LNCAP (cell line): ENCODE results near the gene CRIP3.

Experiments used
- TF ChIP-seq, protein P1 (sequence below): fragments of 450-650 bp; IDR thresholded peaks from 2 replicates; pipeline ENCODE4 v1.5.1; 2017; ENCODE audit warnings: mild to moderate bottlenecking

The CRIP3 gene

DNA sequence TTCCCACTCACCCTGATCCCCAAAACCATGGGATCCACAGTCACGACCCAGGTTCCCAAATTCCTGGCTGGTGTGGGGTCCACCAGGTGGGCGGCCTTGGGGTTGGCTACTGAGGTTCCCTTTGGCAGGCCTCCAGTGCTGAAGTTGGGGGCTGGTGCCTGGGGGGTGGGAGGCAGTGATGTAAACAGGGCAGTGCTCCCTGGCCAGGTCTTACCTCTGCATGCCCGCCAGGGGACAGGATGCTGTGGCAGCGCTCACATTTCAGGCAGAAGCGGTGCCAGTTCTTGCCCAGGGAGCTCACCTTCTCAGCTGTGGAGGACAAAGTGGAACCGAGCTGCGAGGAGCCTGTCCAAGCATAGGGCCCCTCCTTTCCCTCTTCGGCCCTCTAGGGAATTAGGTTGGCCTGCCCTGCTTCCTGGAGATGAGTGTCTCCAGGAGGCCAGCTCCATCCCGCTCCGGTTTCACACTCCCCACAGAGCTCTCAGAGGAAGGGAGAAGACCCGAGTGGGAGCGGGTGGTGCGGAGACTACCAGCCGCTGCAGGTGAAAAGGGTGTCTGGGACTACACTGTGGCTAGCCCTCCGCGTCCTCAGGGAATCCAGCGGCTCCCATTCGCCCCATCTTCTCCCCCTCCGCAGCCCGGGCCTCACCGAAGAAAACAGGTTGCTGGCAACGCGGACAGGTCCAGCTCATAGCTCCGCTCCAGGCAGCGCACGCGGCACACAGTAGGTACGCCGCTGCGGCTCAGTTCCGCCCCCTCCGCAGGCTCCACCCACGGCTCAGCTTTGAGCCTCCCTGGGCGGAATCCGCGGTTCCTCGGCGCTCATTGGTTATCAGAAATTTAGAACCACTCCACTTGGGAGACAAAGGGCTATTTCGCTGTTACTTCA is at the start of gene CRIP3:
Gene CRIP3 (minus strand): TSS at position 726 of the 889 bp plus-strand sequence. CDS start 34 bp downstream, at position 692.
- TF ChIP-seq, protein P1, sequence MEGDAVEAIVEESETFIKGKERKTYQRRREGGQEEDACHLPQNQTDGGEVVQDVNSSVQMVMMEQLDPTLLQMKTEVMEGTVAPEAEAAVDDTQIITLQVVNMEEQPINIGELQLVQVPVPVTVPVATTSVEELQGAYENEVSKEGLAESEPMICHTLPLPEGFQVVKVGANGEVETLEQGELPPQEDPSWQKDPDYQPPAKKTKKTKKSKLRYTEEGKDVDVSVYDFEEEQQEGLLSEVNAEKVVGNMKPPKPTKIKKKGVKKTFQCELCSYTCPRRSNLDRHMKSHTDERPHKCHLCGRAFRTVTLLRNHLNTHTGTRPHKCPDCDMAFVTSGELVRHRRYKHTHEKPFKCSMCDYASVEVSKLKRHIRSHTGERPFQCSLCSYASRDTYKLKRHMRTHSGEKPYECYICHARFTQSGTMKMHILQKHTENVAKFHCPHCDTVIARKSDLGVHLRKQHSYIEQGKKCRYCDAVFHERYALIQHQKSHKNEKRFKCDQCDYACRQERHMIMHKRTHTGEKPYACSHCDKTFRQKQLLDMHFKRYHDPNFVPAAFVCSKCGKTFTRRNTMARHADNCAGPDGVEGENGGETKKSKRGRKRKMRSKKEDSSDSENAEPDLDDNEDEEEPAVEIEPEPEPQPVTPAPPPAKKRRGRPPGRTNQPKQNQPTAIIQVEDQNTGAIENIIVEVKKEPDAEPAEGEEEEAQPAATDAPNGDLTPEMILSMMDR, result no peak

DNA sequence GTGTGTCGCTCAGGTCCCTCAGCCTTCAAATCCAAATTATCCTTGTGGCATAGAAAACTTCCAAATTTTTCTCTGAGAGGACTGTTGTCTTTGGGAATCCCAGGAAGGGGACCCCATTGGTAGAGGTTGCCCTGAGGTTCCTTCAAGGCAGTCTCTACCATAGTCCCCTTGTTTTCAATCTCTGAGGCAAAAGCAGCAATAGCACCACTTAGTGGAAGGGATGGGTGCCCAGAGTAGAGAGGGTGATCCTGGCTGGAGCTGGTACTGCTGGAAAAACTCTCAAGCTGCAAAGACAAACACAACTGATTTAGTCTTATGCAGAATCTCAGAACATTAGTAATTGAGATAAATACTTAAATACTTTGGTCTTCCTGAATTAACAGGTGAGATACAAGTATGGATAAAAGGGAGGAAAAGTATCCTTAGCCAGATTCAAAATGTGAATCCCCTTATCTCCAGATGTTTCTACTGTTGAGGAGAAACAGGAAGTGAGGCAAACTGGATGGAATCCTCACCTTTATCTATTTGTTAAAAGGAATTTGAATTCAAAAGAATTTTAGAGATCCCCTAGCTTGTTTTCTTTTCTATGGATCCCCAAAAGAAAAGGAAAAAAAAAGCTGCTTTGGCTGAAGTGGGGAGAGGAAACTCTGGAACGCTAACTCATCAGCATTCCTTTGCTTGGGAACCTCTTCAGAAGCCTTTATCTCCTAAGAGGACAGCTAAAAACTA is 47.4 kb upstream of the CRIP3 start:
- TF ChIP-seq, protein P1, result no peak; the same call in 1 of the 2 replicates

DNA sequence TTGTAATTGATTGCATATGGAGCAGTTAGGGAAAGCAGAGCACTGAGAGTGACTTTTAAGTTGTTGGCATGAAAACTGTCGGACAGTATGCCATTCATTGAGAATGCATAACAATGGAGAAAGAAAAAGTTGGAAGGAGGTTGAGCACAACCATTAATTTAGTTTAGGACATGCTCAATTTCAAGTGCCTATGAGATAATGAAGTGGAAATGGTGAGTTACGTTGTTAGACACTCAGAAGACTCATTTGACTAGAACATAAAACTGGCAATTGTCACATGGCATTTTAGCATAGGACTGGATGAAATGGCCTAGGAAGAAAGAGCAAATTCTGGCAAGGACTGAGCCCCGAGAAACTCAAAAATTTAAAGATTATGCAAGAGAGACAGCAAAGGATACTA is 38.8 kb upstream of the CRIP3 start:
- TF ChIP-seq, protein P1, result no peak

DNA sequence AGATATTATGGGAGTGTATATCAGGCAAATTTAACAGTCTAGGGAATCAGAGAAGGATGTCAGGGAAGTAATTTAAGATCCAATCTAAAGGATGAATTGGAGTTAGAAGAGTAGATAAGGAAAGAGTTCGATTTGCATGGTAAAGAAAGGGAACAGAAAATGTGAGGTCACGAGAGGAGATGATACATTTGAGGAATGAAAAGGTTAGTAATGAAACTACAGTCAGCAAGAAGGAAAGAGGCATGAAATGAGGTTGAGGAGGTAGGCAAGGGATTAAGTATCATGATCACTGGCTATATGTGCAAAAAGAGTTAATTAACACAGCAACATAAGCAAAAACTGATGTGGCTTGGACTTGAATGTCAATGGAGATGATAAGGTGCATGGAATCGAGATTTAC is 38.4 kb upstream of the CRIP3 start:
- TF ChIP-seq, protein P1, result no peak

DNA sequence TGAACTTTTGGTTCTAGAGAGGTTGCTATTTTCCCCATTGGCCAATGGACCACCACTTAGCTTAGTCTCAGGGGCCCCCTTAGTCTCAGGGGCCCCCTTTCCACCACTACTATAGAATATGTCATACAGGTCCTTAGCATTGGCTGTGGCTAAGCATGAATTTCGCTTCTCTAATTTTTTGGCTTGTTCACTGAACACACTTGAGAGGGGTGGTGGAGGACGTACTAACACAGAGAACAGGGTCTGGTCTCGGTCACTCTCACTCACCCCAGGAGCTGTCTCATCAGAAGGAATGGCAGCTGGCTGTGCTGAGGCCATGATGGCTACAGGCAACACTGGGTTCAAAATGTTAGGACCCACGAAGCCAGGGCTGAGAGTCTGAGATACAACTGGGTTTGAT is 30.5 kb upstream of the CRIP3 start:
- TF ChIP-seq, protein P1, result no peak

DNA sequence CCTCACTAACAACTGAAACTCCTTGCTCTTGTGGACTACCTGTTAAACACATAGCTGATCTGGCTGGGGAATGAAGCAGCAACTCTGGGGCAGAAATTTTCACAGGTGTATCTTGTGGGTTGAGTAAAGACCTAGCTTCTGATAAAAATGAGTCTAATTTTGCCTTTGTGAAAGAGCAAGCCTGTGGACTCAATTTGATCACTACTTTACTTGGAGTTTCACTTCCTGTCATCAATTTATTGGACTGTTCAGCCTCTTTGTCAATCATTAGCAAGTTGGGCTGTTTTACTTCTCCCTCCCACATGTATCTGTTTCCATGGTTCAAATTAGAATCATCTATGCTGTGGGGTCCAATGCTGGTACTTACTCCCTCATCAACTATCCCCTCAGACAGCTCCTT is 29.6 kb upstream of the CRIP3 start:
- TF ChIP-seq, protein P1, result no peak

DNA sequence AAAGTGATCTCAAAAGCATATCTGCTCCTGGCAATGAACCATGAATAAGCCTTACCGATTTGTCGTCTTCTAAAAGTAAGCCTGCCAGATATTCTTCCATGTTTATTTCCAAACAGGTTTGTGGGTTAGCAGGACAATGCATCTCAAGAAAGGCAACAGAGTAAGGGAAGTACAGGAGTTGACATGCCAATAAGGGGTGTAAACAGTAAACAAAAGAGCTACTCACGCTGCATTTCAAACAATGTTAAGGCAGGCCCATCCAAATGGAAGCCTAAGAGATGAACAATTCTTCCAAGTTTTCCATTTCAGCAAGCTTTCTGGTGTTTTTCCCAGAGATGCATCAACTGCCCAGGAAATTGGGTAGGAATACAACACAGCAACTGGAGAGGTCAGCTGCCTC is 27.8 kb upstream of the CRIP3 start:
- TF ChIP-seq, protein P1, result no peak
